ENCODE results near the gene ROR2.
"Not testable (repeated sequence)": the region's sequence is repeated elsewhere in the genome, so short reads cannot be mapped to it uniquely, and the experiment has no call there.

The ROR2 gene

DNA sequence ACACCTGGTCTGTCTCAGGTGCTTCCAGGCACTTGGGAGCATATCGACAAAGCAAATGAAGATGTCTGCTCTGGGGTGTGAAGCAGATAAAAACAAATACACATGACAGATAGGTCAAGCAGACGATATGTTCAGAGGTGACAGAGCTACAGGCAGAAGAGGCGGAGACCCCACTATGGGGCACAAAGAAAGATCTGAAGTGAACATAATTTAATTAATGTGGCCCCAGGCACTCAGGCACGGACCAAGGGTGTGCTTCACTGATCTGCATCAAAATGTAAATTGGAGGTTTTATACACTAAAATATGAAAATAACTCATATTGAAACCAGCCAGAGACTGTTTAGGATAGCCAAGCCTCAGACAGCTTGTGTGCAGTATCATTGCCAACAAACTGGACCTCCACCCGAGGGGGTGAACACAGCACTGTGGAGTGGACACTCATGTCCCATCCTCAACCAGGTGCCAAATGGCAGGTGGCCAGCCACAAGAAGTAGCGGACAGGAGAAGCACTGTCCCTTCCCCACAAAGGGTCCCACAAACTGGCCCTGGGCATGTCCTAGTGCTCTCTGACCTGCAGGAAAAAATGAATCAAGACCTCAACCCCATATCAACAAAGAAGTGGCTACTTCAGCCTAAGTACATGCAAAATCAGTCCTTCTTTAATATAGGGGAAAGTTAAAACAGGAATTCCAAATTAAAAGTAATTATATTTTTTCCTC is 29.2 kb downstream of the ROR2 start:
- DNase-seq, result no peak

DNA sequence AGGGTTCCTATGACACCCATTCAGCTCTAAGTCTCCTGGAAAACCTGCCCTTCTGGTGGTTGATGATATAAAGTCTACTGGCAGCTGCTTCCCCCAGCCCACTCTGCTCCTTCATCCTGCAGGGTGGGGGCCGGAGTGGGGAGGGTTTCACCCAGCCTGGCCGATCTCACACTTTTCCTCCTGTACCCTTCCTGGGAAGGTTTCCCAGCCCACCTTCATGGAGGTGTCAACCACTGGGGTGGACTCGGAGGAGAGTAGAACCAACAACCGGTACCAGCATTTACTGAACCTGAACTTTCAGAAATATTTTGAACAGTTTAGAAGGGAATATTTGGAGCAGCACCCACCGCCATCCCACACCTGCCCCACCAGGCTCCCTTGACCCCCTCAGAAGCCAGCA is 30.4 kb downstream of the ROR2 start:
- DNase-seq, result no peak

DNA sequence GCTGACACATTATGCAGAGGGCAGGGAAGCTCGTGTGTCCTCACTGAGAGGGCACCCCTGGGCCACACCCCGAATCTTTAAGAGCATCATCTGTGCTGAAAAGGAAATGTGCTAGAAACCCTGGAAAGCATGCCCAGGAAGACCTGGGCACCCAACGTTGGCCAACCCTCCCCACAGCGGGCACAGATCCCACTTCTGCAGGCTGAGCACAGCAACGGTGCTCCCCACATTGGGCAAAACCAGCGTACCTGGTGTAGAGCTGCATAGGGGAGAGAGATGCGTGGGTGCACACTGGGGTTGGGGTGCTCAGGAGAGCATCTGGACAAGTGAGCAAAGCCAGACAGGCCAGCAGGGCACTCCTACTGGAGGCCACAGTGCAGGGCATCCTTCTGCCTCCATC is 32.6 kb downstream of the ROR2 start:
- DNase-seq, result no peak

DNA sequence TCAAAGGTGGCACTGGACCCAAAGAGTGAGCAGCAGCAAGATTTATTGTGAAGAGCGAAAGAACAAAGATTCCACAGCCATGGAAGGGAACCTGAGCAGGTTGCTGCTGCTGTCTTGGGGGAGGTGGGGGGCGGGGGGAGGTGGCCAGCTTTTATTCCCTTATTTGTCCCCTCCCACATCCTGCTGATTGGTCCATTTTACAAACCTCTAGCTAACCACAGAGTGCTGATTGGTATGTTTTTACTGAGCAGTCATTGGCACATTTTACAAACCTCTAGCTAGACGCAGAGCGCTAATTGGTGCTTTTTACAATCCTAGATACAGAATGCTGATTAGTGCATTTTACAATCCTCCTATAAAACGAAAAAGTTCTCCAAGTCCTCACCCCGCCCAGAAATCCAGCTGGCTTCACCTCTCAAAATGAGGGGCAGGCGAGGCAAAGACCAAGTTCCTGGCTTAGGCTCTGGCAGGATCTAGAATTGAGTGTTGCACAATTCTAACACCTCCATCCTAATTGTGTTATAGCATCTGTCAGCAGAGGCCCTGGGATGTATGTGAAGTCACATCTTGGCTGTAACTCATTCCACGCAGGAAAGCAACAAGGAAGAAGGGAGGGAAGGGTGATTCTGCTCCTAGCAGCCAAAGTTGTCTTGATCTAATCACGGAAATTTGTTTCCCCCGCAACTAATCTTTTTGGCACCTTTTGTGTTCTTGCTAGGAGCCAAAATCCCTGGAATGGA is 34.3 kb downstream of the ROR2 start:
- no peak for DNase-seq

DNA sequence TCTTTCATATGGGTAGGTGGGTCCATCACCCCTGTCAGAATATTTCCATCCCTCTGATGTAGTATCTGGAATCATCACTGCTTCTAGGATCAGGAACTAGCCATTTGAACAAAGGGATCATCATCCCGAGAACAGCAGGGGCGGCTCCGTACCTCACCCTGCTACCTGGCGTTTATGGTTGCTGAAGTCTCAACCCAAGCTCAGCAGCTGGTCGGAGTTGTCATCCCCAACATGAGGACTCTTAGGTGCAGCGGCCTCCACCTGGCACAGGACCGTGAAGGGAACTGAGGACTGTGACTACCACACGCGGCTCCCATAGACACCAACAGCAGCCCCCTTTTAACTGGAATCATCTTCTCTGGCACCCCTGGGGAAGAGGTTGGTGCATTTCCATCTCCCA is 35.1 kb downstream of the ROR2 start:
- DNase-seq, result no peak

DNA sequence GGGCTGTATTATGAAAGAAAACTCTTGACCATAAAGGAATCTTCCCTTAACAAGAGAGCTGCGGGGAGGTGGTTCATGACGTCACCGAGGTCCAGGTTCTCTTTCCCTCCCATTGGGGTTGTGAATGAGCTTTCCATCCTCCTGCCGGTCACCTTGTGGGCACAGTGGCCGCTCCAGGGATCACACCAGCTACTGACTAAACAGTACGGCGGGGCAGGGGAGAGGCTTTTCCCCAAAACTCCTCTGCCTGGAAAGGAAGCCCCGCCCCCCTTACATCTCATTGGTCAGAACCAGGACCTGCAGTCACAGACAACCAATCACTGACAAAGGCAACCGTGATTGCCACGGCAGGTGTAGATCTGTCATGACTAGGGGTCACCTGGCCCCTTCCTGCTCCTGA is 35.6 kb downstream of the ROR2 start:
- DNase-seq, result no peak

DNA sequence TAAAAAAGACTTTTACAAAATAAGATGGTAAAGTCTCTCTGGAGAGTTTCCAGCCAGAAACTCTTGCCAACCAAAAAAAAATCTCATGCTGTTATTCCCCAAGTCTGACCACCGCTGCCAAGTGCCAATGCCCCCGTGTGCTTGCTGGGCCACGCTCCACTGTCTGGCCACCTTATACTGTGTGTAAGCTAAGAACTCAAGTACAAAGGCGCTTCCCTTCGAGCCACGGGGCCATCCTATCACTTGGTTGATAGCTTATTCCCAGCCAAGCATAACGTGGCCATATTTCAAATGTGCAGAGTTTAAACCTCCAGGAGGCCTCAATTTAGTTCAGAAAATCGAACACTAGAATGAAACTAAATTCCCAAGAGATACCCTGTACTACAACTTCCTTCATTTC is 36.0 kb downstream of the ROR2 start:
- no peak for DNase-seq

DNA sequence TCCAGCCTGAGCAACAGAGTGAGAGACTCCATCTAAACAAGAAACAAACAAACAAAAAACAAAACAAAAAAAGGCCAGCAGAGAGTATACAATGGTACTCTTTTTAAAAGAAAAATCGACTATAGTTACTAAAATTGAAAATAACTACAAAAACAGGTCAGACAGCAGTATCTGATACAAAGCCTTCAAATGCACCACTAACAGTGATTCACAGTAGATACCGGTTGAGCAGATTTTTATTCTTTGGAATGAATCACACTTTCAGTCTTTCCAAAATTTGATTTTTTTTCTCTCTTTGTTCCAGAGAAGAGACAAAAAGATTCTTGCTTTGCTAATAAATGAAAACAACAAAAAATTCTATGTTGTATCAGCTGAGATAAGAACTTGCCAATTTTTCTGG is 36.9 kb downstream of the ROR2 start:
- DNase-seq, result no peak

DNA sequence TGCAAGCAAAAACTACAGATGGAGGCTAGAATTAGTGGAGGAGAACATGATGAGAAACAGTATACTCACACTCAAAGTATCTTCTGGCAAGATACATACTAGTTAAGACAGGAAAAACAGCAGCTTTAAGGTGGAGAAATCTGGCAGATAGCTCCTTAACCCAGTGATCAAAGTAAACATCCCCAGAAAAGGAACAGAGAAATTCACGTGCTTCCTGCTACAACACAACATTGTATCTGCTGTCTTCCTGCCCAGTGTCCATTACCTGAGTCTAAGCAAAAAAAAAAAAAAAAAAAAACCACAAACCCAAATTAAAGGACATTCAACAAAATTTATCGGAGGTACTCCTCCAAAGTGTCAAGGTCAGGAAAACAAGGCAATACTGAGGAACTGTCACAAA is 38.4 kb downstream of the ROR2 start:
- DNase-seq, result no peak

DNA sequence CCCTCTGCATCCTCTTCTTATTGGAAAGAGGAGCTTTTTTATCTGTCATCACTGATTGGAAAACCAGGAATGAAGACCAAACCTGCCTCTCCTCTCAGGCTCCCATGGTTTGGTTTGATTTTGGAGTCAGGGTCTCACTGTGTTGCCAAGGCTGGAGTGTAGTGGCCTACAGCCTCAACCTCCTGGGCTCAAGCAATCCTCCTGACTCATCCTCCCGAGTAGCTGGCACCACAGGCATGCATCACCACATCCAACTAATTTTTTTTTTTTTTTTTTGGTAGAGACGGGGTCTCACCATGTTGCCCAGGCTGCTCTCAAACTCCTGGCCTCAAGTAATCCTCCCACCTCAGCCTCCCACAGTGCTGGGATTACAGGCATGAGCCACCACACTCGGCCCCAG is 40.8 kb downstream of the ROR2 start:
- DNase-seq, result not testable (repeated sequence)

DNA sequence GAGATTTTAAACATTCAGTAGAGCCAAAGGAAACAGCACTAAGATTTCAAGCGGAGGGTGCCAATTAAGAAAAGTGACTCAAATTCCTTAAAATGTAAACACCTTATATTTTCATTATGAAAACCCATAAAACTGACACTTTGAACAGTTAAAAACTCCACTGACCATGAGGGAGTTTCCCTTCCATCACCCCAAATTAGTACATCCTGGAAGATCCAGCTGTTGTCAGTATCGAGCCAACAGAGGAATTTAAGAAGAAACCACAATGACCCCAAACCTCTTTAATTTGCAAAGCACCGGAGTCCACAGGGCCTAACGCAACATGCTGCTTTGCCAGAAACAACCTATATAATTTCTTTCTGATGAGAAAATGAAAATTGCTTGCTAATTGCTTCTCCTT is 41.3 kb downstream of the ROR2 start:
- DNase-seq, result peak; percentile 50

DNA sequence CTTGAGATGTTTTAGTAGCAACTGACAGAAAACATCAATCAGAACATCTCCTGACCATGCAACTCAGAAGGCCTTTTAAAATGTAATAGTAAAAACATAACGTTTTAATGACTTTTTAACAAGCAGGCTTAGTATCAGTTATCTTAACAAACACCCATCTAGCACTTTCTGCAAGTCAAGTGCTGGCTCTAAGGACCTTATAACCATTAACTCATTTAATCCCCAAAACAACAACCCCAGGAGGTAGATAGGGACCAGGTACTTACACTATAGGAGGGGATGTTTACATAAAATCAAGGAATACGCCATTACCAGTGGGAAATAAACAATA is 41.8 kb downstream of the ROR2 start:
- DNase-seq, result no peak

DNA sequence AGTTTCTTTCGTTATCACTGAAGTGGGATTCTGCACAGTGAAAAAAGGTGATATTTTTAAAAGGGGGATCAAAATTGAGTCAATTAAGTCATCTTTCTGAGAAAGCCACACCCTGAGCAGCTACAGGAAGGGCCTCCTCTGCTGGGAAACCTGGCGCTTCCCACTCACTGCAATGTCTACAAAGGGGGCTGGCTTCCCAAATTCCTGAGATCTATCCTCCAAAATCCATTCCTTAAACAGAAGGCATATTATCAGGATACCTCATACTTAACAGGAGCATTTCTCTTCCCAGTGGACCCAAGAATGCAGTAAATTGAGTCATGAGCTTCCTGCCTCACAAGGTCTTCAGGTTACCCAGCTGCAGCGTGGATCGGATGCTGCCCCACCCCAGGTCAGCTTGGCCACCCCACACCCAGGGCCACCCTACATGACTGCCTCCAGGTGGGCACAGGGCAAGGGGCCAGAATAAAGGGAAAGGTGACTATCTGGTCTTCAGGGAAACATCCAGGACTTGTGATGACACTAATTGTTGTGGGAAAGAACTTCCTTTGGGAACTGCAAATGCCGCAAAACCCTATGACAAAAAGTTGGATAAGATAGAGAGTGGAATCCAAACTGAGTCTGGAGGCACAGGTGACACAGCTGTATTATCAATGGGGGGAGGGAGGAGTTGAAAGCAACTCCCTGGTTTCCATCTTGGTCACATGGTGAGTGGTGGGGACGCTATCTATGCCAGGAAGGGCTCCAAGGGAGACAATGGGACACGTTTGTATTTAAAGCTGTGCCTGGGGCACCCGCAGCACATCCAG is 42.3 kb downstream of the ROR2 start:
- no peak for DNase-seq

DNA sequence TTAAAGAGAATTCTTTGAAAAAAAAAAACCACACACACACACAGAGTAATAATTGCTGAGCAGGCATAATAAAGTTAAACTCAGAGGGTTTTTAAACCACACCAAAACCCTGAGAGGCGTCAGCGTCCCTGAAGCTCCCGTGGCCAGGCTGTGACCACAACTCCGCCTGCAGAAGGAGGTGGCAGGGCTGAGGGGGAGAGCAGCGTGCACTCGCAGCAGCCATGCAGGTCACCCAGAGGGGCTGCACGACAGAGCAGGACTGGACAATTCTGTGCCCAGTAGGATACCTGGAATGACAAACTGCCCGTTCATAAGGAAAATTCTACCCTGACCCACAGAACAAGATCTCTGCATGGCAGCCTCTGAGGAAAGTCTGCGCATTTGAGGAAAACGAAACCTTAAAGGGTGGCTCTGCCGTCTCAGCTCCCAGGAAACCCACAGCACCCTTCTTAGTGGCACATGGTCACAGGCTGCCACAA is 44.0 kb downstream of the ROR2 start:
- peak; percentile 63 for DNase-seq

DNA sequence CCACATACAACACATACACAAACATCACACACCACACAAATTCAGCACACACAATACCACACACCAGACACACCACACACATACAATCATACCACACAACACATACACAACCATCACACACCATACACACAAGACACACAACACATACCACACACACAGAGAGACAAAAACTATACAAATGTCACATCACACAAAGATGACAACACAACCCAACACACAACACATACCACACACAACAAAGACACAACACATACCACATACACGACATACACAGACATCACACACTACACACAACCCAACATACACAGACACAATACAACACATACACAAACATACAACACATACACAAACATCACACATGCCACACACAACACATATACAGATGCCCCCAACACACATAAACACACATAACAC is 44.8 kb downstream of the ROR2 start:
- DNase-seq, result no peak

DNA sequence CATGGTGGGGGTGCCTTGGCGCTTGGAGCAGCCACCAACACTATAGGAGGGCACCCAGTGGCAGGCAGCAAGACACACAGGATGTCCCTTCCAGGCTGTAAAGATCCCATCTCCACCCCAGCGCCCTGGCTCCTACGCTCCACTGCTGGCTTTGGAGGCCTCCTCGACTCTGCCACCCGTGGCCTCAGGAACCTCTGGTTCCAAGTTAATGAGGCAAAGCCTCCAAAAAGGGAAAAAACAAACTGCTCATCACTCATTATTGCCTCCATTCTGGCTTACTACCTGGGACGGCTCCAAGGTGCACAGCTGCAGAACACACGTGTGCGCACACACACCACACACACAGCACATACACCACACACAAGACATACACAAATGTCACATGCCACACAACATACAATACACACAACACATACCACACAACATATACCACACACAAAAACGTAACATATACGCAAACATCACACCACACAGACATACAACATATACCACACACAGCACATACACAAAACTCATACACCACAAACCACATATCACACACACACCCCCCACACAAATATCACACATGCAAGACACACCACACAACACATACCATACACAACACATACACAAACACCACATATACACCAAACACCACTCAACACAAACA is 45.3 kb downstream of the ROR2 start:
- DNase-seq, result no peak

DNA sequence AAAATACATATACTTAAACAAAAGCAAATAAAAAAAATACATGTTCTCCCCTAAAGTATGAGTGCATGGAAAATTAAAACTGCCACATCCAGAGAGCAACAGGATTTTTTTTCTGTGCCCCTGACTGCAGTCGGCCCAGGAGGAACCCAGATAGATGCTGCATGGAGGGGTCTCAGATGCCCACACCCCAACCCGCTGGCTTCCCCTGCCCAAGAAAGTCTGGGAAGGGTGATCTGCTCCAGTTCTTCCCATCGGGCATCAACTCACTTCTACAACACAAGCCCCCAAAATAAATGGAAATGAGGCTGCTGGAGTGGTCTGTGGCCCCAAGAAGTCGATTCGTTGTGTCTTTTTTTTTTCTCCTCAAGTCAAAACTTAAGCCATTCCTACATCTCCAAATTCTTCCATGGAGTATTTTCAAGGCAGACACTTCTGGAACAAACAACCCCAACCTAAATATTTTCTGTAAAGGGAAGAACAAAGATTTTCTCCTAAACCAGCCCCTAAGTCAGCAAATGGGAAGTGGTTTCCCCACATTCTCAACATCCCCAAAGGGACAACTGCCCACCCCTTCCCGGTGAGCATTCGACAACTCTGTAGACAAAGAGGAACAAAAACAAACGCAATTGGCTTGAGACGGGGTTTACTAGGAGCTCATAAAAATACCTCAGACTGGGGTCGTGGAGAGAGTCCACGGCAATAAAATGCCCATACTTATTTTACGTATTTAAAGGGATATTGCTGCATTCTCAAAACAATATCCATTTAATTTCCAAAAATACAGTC is 46.7 kb downstream of the ROR2 start:
- DNase-seq, result peak; percentile 58

DNA sequence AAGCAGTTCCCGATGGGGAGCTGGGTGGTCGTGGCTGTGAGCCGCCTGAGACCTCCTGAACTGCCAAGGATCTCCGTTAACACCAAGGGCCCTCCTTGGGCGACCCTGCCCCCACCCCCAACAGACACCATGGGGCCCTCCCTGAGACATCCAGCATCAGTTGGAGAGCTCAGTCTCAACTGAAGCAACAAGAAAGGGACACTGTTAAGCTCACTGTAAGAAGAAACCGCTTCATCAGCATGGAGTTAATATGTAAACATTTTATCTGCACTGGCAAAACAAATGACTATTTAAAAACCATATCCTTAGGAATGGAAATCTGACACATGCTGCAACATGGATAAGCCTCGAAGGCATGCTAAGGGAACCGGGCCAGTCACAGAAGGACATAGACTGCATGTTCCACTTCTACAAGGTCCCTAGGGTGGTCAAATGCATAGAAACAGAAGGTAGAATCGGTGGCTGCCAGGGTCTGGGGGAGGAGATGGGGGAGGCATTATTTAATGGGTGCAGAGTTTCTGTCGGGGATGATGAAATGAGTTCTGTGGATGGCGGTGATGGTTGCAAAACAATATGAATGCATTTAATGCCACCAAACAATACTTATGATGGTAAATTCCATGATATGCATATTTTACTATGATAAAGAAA is 47.4 kb downstream of the ROR2 start:
- no peak for DNase-seq

DNA sequence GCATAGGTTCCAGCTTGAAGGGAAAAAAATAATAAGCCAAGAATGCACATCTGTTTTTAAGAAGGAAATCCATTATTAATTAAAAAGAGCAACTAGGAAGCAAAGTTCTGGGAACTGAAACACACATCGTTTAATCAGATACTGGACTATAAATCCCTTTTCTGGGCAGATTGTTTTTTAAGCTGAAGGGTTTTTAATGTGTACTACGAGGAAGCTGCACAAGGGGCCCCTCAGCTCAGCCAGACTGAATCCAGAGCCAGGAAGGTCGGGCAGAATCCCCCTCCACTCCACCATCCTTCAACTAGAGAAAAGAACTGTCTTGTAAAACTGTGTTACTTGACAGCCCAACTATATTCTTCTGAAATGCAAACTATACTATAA is 49.2 kb downstream of the ROR2 start:
- no peak for DNase-seq

DNA sequence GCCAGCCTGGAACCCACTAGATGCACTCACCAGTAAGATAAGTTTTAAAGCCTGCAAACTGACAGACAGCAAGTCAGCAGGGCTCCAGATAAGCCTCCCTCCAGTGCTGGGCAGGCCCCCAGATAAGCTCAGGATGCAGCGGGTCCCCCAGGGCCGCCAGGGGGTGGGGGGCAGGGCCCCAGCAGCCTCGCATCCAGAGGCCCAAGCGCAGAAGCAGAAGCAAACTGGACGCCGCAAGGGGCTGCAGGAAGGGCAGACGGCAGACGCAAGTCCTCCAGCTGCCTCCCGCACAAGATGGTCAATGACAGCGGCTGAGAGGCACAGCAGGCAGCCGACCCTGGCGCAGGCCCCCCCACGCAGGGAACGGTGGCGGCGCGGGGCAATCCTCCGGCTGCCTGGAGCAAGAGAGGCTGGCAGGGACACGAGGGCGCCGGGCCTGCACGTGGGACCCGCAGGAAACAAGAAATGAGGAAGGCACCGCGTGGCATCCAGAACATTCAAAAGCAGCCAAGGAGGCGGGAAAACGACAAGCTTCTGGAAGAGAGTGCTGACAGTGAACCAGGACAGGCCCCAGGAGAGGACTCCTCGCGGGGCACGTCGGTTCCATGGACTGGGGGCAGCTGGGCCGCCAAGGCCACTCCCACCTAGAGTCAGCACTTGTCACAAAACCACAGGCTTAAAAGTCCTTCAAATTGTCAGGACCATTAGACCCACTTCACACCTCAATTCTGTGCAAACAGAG is 49.8 kb downstream of the ROR2 start:
- DNase-seq, result no peak

DNA sequence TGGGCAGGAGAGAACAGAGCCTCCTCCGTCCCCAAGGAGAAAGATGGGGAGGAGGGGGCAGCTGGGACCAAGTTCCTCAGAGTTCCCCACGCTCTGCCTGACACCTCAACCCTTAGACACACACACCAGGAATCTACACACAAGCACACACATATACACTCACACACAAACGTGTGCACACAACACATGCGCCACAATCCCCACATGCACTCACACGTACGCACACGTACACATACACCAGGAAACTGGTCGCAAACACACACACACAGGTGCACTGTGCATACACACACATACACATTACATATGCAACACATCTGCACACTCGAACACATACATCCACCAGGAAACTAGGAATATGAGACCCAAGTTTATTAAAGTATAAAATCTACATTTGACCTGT is 50.4 kb downstream of the ROR2 start:
- DNase-seq, result no peak

Measured in inflammatory macrophage treated with lipopolysaccharide for 4 hours (primary cell).